Measurements from ENCODE around the gene ECEL1.
"Not testable (repeated sequence)": the region's sequence is repeated elsewhere in the genome, so short reads cannot be mapped to it uniquely, and the experiment has no call there.

The ECEL1 gene

GRCh38 chr2:232533944-232534710, 46.5 kb upstream of the ECEL1 start:
- CTCF ChIA-PET, result no interaction called here
- POLR2A ChIA-PET, result no interaction called here
- DNase-seq (ENCODE audit: extremely low spot score), result no peak
- peak; percentile 51; the same call in 1 of the 2 replicates for TF ChIP-seq PKNOX1 (IDR thresholded peaks at IDR 0.05)
- TF ChIP-seq FOXM1 (IDR thresholded peaks at IDR 0.05; ENCODE audit: borderline replicate concordance), result no peak

GRCh38 chr2:232532821-232533220, 45.2 kb upstream of the ECEL1 start:
- CTCF ChIA-PET, result interaction anchor here (0.6 to 1.2 kb wide), 2 partner anchors 9 to 183 kb away, joined by 3 read pairs; no protein-coding TSS in a partner anchor
- DNase-seq (ENCODE audit: extremely low spot score); POLR2A ChIA-PET: not testable (repeated sequence)

- ChIA-PET CTCF (interaction anchor here (1.2 kb wide), 1 partner anchor 9 kb away, joined by 3 read pairs; no protein-coding TSS in a partner anchor), POLR2A (no interaction called here)
Measured at GRCh38 chr2:232532419-232532818, 44.8 kb upstream of the ECEL1 start.

GRCh38 chr2:232530626-232531260, 43.1 kb upstream of the ECEL1 start:
- CTCF ChIA-PET, result no interaction called here
- no peak for TF ChIP-seq LEF1 (IDR thresholded peaks at IDR 0.05; ENCODE audit: borderline replicate concordance)
- TF ChIP-seq TARDBP (IDR thresholded peaks at IDR 0.05), result no peak
- no peak for TF ChIP-seq ARNT (IDR thresholded peaks at IDR 0.05)
- TF ChIP-seq SP1 (IDR thresholded peaks at IDR 0.05), result no peak
- no peak for TF ChIP-seq NFRKB (IDR thresholded peaks at IDR 0.05)
- no peak for TF ChIP-seq FOXK2 (IDR thresholded peaks at IDR 0.05)
- no peak for TF ChIP-seq CTBP1 (IDR thresholded peaks at IDR 0.05; ENCODE audit: borderline replicate concordance)
- no peak for TF ChIP-seq ZNF384 (IDR thresholded peaks at IDR 0.05)
- no peak for TF ChIP-seq PKNOX1 (IDR thresholded peaks at IDR 0.05)
- no peak for TF ChIP-seq BHLHE40 (IDR thresholded peaks at IDR 0.05; ENCODE audit: borderline replicate concordance)
- no peak for TF ChIP-seq FOXM1 (IDR thresholded peaks at IDR 0.05; ENCODE audit: borderline replicate concordance)
- no peak for TF ChIP-seq L3MBTL2 (conservative IDR thresholded peaks at IDR 0.05)
- TF ChIP-seq HDGF (IDR thresholded peaks at IDR 0.05; ENCODE audit: borderline replicate concordance), result no peak
- no peak for TF ChIP-seq FOXA1 (IDR thresholded peaks at IDR 0.05)
- no peak for TF ChIP-seq ELF4 (IDR thresholded peaks at IDR 0.05)
- no peak for TF ChIP-seq SUZ12 (IDR thresholded peaks at IDR 0.05)
- DNase-seq (ENCODE audit: extremely low spot score), result no peak
- POLR2A ChIA-PET, result interaction anchor here (1.0 kb wide), 1 partner anchor 20 kb away, joined by 3 read pairs; the partner anchor contains the start of gene EIF4E2

More at GRCh38 chr2:232532419-232532818, 44.8 kb upstream of the ECEL1 start:
- DNase-seq (ENCODE audit: extremely low spot score), result no peak
- TF ChIP-seq SP1 (IDR thresholded peaks at IDR 0.05), result no peak
- no peak for TF ChIP-seq NFRKB (IDR thresholded peaks at IDR 0.05)
- TF ChIP-seq CTBP1 (IDR thresholded peaks at IDR 0.05; ENCODE audit: borderline replicate concordance), result no peak
- no peak for TF ChIP-seq ARNT (IDR thresholded peaks at IDR 0.05)
- TF ChIP-seq ZNF384 (IDR thresholded peaks at IDR 0.05), result no peak
- no peak for TF ChIP-seq TARDBP (IDR thresholded peaks at IDR 0.05)
- TF ChIP-seq PKNOX1 (IDR thresholded peaks at IDR 0.05), result no peak
- no peak for TF ChIP-seq SUZ12 (IDR thresholded peaks at IDR 0.05)

- TF ChIP-seq TARDBP (IDR thresholded peaks at IDR 0.05), result no peak
- no peak for TF ChIP-seq FOXA1 (IDR thresholded peaks at IDR 0.05)
- no peak for TF ChIP-seq ZNF384 (IDR thresholded peaks at IDR 0.05)
- TF ChIP-seq FOXK2 (IDR thresholded peaks at IDR 0.05), result no peak
- no peak for TF ChIP-seq HDGF (IDR thresholded peaks at IDR 0.05; ENCODE audit: borderline replicate concordance)
- TF ChIP-seq BHLHE40 (IDR thresholded peaks at IDR 0.05; ENCODE audit: borderline replicate concordance), result no peak
- TF ChIP-seq FOXM1 (IDR thresholded peaks at IDR 0.05; ENCODE audit: borderline replicate concordance), result no peak
- no peak for TF ChIP-seq ELF4 (IDR thresholded peaks at IDR 0.05)
- POLR2A ChIA-PET, result no interaction called here
- DNase-seq (ENCODE audit: extremely low spot score), result no peak
- CTCF ChIA-PET, result no interaction called here
Measured at GRCh38 chr2:232529806-232530547, 42.3 kb upstream of the ECEL1 start.

GRCh38 chr2:232528746-232529460, 41.3 kb upstream of the ECEL1 start:
- ChIA-PET POLR2A (no interaction called here), CTCF (no interaction called here)
- no peak for DNase-seq (ENCODE audit: extremely low spot score)
- TF ChIP-seq FOXM1 (IDR thresholded peaks at IDR 0.05; ENCODE audit: borderline replicate concordance) (no peak), NFRKB (IDR thresholded peaks at IDR 0.05) (no peak), FOXK2 (IDR thresholded peaks at IDR 0.05) (no peak), FOXA1 (IDR thresholded peaks at IDR 0.05) (no peak), ARNT (IDR thresholded peaks at IDR 0.05) (no peak), ZNF384 (IDR thresholded peaks at IDR 0.05) (no peak), HDGF (IDR thresholded peaks at IDR 0.05; ENCODE audit: borderline replicate concordance) (no peak), PKNOX1 (IDR thresholded peaks at IDR 0.05) (no peak), LEF1 (IDR thresholded peaks at IDR 0.05; ENCODE audit: borderline replicate concordance) (no peak), SP1 (IDR thresholded peaks at IDR 0.05) (no peak), TARDBP (IDR thresholded peaks at IDR 0.05) (no peak)
